Left ventricle myocardium inferior (tissue), 1 donor: ENCODE results near the gene GRK6. TPM values are rescaled to one million over a fixed set of nuclear protein-coding genes. Genes with fewer than 3 reads are reported as not detected.
"Not testable (repeated sequence)": the region's sequence is repeated elsewhere in the genome, so short reads cannot be mapped to it uniquely, and the experiment has no call there.

Experiments used
- DNase-seq: peaks from one replicate; pipeline ENCODE4 v3.0.0-alpha.2; 2020
- H3K27ac ChIP-seq: fragments of 200-600 bp; replicated peaks from 2 replicates; pipeline ENCODE4 v1.8.0; 2021
- H3K27me3 ChIP-seq: fragments of 200-600 bp; 2 replicates; pipeline ENCODE4 v1.8.0; 2021; ENCODE audit warnings: low read depth
- H3K36me3 ChIP-seq: fragments of 200-600 bp; 2 replicates; pipeline ENCODE4 v1.8.0; 2021
- H3K4me1 ChIP-seq: fragments of 200-600 bp; 2 replicates; pipeline ENCODE4 v1.8.0; 2021
- H3K4me3 ChIP-seq: fragments of 200-600 bp; 2 replicates; pipeline ENCODE4 v1.8.0; 2021; ENCODE audit warnings: mild to moderate bottlenecking, moderate library complexity
- H3K9me3 ChIP-seq: fragments of 200-600 bp; replicated peaks from 2 replicates; pipeline ENCODE4 v1.8.0; 2021
- intact Hi-C: fragments of 100-400 bp; cut with micrococcal nuclease; formaldehyde crosslinking; loops from one replicate; pipeline ENCODE4 v1.11.0; 2022
- total RNA-seq: library from RNA; stranded (reverse); fragmentation: NEBNext Ultra II Directional; extraction: Animal tissue kit (Norgen Biotek cat#: 25700); gene quantifications from one replicate; pipeline ENCODE4 v1.2.1, GENCODE V29; 2021
- TF ChIP-seq, protein P1 (sequence below): fragments of 200-600 bp; IDR thresholded peaks from 2 replicates; pipeline ENCODE4 v1.8.0; 2021; ENCODE audit warnings: antibody characterized with exemption, mild to moderate bottlenecking, borderline replicate concordance
- donor health status: DM: no; HTN: yes; CAD: no; lungs with severe emphysema.

Gene GRK6
- total RNA-seq, 1 donor from 2014 or later, result 15.6 TPM

DNA sequence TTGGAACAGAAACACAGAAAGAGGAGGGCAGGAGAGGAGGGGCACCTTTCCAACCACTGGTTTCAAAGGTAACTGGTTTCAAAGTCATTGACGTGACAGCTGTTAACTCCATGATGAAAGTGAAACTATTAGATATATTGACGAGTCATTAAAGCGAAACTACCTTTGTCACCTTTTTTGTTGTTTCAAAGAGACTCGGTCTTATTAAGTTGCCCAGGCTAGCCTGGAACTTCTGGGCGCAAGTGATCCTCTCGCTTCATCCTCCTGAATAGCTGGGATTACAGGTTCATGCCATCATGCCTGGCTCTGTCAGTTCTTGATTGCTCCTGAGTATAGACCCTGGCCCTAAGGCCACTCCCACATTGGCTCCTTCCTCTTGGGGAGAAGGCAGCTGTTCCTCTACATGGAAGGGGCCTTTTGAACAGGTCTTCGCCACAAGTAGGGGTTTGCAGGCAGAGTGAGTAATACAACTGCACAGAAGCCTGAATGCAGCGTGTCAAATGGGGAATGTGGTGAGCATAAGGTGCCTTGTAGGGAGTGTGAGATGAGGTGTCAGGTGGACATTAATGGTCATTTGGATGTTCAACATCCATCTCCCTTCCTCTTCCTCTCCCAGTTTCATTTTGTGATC, 13.8 kb upstream of the GRK6 start:
- Histone ChIP-seq H3K4me1 (no peaks in the 10 kb centered on the region), H3K9me3 (no peaks in the 10 kb centered on the region), H3K27ac (no peak overlapping the region), H3K27me3 (peaks cover 42% of the 10 kb centered on the region), H3K4me3 (no peak overlapping the region), H3K36me3 (no peaks in the 10 kb centered on the region)
- intact Hi-C loops, result no loop called here
- TF ChIP-seq, protein P1, sequence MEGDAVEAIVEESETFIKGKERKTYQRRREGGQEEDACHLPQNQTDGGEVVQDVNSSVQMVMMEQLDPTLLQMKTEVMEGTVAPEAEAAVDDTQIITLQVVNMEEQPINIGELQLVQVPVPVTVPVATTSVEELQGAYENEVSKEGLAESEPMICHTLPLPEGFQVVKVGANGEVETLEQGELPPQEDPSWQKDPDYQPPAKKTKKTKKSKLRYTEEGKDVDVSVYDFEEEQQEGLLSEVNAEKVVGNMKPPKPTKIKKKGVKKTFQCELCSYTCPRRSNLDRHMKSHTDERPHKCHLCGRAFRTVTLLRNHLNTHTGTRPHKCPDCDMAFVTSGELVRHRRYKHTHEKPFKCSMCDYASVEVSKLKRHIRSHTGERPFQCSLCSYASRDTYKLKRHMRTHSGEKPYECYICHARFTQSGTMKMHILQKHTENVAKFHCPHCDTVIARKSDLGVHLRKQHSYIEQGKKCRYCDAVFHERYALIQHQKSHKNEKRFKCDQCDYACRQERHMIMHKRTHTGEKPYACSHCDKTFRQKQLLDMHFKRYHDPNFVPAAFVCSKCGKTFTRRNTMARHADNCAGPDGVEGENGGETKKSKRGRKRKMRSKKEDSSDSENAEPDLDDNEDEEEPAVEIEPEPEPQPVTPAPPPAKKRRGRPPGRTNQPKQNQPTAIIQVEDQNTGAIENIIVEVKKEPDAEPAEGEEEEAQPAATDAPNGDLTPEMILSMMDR, result no peak
- no peak for DNase-seq

DNA sequence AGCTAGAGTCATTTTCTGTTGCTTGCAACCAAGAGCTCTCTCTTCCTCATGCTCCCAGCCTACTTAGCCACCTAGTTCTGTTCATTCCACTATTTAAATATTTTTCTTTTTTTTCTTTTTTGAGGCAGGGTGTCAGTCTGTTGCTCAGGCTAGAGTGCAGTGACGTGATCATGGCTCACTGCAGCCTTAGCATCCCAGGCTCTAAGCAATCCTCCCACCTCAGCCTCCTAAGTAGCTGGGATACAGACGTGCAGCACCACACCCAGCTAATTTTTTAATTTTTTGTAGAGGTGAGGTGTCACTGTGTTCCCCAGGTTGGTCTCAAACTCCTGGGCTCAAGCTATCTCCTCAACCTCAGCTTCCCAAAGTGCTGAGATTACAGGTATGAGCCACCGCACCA, 12.0 kb upstream of the GRK6 start:
- Histone ChIP-seq H3K27me3 (peaks cover 36% of the 10 kb centered on the region), H3K4me3 (no peak overlapping the region), H3K4me1 (no peaks in the 10 kb centered on the region), H3K27ac (no peak overlapping the region), H3K36me3 (no peaks in the 10 kb centered on the region), H3K9me3 (no peaks in the 10 kb centered on the region)
- TF ChIP-seq, protein P1, result no peak
- no peak for DNase-seq
- intact Hi-C loops, result no loop called here

DNA sequence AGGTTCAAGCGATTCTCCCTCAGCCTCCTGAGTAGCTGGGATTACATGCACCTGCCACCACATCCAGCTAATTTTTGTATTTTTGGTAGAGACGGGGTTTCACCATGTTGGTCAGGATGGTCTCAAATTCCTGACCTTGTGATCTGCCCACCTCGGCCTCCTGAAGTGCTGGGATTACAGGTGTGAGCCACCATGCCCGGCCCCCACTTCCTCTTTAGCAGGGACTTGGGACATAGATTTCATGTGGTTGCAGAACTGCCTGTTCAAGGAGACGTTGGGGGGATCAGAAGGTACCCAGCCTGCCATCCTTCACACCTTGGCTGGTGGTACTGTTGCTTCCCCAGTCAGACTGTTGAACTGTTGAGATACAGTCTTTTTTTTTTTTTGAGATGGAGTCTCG, 9.4 kb upstream of the GRK6 start:
- peaks cover 35% of the 10 kb centered on the region for H3K27me3 ChIP-seq
- H3K4me3 ChIP-seq, H3K27ac ChIP-seq, DNase-seq, H3K9me3 ChIP-seq, intact Hi-C loops, H3K4me1 ChIP-seq, H3K36me3 ChIP-seq: not testable (repeated sequence)

DNA sequence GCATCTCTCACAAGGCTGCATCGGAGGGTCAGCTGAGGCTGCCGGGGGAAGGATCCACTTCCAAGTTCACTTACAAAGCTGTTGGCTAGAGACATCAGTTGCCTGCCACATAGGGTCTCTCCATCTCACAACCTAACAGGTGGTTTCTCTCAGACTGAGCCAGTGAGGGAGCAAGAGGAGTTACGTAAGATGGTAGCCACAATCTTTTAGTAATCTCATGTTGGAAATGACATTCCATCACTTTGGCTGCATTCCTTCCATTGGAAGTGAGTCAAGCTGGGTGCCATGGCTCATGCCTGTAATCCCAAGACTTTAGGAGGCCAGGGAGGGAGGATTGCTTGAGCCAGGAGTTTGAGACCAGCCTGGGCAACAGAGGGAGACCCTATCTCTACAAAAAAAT, 7.4 kb upstream of the GRK6 start:
- intact Hi-C loops, result no loop called here
- no peak for DNase-seq
- TF ChIP-seq, protein P1, result no peak
- H3K36me3 ChIP-seq, result no peaks in the 10 kb centered on the region
- no peaks in the 10 kb centered on the region for H3K9me3 ChIP-seq
- no peaks in the 10 kb centered on the region for H3K4me1 ChIP-seq
- peaks cover 22% of the 10 kb centered on the region for H3K27me3 ChIP-seq
- no peak overlapping the region for H3K27ac ChIP-seq
- H3K4me3 ChIP-seq, result no peak overlapping the region

DNA sequence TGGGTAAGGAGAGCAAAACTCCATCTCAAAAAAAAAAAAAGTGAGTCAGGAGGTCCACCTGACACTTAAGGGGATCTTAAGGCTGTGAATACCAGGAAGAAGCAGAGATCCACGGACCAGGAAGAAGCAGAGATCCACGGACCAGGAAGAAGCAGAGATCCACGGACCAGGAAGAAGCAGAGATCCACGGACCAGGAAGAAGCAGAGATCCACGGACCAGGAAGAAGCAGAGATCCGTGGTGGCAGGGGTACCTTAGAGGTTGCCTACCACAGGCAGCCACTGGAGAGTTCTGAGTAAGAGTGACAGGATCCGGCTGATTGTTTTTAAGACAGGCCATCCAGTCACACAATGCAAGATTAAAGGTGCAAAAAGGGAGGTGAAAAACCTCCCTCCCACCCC, 6.0 kb upstream of the GRK6 start:
- H3K4me1 ChIP-seq, DNase-seq, H3K9me3 ChIP-seq, H3K36me3 ChIP-seq, H3K4me3 ChIP-seq, H3K27ac ChIP-seq, intact Hi-C loops: not testable (repeated sequence)
- H3K27me3 ChIP-seq, result peaks cover 18% of the 10 kb centered on the region

DNA sequence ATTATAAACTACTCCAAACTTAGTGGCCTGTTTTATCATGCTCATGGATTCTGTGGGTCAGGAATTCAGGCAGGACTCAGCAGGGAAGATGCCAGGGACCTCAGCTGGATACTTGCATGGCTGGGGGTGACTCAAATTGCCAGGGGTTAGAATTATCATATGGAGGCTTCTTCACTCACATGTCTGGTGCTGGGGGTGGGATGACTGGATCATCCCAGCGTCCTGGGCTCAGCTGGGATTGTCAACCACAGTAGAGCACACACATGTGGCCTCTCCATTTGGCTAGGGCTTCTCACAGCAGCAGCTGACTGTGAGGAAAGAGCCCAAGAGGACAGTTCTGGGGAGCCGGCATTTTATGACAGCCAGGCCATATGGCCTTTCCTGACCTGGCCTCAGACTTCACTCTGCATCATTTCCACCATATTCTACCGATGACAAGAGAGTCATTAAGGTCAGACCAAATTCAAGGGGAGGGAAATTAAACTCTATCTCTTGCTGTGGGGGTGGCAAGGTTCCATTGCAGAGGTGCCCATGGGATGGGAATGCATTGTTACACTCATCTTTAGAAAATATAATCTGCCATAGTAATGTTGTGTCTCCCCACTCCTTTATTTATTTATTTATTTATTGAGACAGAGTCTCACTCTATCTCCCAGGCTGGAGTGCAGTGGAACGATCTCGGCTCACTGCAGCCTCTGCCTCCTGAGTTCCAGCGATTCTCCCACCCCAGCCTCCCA, 5.2 kb upstream of the GRK6 start:
- Histone ChIP-seq H3K27ac (no peak overlapping the region), H3K4me3 (no peak overlapping the region), H3K27me3 (peaks cover 18% of the 10 kb centered on the region), H3K9me3 (no peaks in the 10 kb centered on the region), H3K36me3 (no peaks in the 10 kb centered on the region), H3K4me1 (peaks cover 10% of the 10 kb centered on the region)
- intact Hi-C loops, result no loop called here
- TF ChIP-seq, protein P1, result no peak
- no peak for DNase-seq
